ENCODE measurements around the gene ADAMTSL1.

Gene ADAMTSL1

DNA sequence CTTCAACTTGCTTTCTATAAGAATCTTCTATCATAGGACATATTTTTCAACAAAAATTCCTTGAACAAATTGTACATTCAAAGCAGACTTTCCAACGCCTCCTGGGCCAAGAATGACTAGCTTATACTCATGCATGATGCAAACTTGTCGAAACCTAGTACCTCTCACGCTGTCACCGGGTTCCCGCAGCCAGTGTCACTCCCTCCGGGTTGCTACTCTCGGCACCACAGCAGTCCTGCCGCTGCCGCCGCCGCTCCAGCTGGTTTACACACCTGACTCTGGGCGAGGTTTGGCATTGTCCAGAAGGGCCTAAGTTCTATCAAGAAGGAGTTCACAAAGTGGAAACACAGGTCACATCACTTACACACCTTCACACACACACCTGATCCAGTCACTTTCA lies 244.4 kb downstream of the ADAMTSL1 start:
- FAIRE-seq (no peak), DNase-seq (ENCODE audit: insufficient read length, low spot score) (no peak)
- no peak for TF ChIP-seq POLR2A (IDR thresholded peaks at IDR 0.05; ENCODE audit: low read depth, low read length)

DNA sequence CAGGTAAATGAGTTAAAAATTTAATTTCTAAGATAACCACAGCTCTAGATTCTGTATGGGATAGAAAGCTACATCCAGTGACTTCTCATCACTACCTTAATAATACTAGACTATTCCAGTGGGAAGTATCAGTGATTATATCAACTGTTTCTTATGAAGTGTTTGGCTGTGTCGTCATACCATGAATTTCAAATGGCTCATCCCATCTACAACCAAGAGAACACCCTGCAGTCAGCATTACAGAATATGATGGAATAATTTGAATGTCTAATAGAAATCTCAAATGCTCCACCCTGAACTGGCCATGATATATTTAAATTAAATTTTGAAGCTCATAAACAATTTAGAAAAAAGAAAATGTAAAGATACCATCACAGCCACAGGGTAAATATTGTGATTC lies 245.0 kb downstream of the ADAMTSL1 start:
- TF ChIP-seq POLR2A (IDR thresholded peaks at IDR 0.05; ENCODE audit: low read depth, low read length), result no peak
- no peak for DNase-seq (ENCODE audit: insufficient read length, low spot score)
- no peak for FAIRE-seq

DNA sequence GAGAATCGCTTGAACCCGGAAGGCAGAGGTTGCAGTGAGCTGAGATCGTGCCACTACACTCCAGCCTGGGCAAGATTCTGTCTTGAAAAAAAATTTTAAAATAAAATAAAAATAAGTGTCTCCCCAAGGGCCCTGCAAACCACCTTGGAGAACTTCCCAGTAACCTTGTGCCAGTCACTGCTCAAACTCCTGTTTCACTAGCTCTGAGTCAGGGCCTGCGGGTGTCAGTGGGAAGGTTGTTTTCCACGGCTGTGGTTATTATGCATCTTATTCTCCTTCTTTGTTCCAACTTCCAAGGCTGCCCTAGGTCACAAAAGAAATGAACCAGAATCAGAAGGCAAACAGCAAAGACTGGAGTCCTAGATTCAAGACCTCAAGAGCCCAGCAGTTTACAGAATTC lies 246.7 kb downstream of the ADAMTSL1 start:
- FAIRE-seq, result no peak
- no peak for DNase-seq (ENCODE audit: insufficient read length, low spot score)
- no peak for TF ChIP-seq POLR2A (IDR thresholded peaks at IDR 0.05; ENCODE audit: low read depth, low read length)

DNA sequence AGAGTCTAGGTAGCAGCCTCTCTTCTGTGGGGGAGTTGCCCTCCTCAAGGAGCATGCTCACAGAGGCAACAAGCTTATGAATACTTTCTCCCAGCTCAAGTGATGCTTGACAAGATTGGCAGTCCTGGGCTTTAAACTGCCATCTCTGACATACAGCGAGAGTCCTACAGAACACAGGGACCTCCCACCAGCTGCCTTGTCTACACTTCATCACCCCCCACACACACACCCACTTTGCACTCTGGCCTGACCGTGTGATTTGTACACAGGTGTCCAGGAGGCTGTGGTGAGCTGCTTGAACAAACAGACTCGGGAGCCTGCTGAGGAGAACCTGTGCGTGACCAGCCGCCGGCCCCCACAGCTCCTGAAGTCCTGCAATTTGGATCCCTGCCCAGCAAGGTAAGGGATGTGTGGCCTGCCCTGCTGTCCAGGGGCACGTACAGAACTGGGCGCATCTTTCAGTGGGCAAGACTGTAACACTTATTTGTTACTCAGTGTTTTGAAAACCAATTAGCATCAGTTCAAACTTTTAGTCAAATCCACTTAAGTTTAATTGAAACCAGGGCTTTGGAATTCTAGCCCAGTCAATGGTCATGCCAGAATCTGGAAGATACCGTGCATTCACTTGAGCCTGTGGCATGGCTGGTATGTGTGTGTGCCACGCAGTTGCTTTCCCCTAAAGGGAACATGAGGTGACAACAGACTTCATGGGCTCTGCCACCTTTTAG lies 247.5 kb downstream of the ADAMTSL1 start:
- no peak for TF ChIP-seq POLR2A (IDR thresholded peaks at IDR 0.05; ENCODE audit: low read depth, low read length)
- DNase-seq (ENCODE audit: insufficient read length, low spot score) (no peak), FAIRE-seq (no peak)

DNA sequence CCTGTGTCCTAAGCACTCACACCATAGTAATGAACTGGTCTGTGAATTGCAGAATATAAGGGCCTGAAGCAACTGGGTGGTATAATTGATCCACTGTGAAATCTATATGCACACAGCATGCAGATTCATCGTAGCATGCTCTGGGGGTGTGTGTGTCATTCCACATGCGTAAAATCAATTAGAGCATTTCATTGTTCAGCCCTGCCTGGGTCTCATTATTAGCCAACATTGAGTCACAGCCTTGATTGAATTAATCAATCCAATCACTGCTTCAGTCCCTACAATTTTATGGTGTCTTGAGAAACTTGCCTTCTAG lies 248.0 kb downstream of the ADAMTSL1 start:
- DNase-seq (ENCODE audit: insufficient read length, low spot score), result no peak
- TF ChIP-seq POLR2A (IDR thresholded peaks at IDR 0.05; ENCODE audit: low read depth, low read length), result no peak
- no peak for FAIRE-seq

DNA sequence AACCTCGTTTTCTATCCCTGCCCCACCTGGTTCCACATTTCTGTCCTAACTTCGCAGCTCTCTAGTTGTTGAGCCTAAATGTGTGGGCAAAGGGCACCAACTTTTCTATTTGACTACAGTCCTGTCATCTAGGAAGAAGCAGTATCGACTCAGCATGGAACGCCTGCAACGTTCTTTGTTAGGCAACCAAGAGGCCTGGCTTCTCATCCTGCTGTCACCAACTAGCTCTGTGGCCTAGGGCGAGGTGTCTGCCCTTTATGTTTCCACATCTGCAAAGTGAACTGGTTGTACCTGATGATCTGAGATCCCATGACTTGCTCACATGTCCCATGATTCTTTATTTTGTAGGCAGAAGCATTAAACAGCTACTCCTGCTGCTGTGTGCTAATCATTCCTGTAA lies 248.9 kb downstream of the ADAMTSL1 start:
- TF ChIP-seq POLR2A (IDR thresholded peaks at IDR 0.05; ENCODE audit: low read depth, low read length), result no peak

DNA sequence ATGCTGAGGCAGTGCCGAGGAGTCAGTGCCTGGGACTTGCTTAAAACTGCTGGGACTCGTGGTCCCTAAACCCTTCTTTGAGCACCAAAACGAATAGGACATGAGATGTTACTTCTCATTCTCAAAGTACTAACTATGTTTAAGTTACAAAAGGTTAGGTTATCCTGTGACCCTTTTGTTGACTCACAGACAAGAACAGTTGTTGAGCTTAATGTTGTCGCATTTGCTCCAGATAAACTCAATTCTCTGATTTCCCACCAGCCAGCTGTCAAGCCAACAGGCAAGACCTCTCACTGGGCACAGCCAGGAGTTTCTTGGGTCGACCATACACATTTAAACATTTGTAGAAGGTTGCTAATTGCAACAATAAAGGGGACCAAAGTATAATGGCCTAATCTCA lies 249.4 kb downstream of the ADAMTSL1 start:
- no peak for DNase-seq (ENCODE audit: insufficient read length, low spot score)
- no peak for TF ChIP-seq POLR2A (IDR thresholded peaks at IDR 0.05; ENCODE audit: low read depth, low read length)
- no peak for FAIRE-seq

More for the DNA sequence above, 248.9 kb downstream of the ADAMTSL1 start:
- DNase-seq (ENCODE audit: insufficient read length, low spot score), result no peak
- FAIRE-seq, result no peak

DNA sequence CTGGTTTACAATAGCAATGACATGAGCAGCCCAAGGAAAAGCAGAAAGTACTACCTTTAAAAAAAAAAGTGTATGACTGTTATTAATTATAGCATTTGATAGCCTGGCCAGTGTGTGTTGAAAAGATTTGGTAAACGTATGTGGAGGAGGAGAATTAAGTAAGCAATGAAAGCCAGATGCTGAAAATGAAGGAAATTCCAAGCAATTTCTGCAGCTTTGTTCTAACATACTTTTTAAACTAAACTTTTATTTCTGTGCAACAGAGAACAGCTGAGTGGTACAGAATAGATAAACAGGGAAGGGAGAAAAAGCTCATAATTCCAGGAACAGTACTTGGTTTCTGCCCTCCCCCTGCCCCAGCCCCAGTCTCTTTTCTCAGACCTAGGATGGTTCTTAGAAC lies 252.6 kb downstream of the ADAMTSL1 start:
- DNase-seq (ENCODE audit: insufficient read length, low spot score), result no peak
- FAIRE-seq, result no peak
- no peak for TF ChIP-seq POLR2A (IDR thresholded peaks at IDR 0.05; ENCODE audit: low read depth, low read length)

DNA sequence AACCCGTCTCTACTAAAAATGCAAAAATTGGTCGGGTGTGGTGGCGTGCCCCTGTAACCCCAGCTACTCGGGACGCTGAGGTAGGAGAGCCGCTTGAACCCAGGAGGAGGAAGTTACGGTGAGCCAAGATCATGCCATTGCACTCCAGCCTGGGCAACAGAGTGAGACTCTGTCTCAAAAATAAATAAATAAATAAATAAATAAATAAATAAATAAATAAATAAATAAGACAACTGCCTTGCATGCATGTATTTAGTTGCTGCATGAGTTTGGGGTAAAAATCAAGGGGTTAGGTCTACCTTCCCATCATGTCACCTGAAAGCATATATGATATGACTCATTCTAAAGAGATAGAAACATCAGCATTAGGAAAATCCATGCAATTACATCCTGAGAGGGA lies 254.0 kb downstream of the ADAMTSL1 start:
- no peak for DNase-seq (ENCODE audit: insufficient read length, low spot score)
- no peak for TF ChIP-seq POLR2A (IDR thresholded peaks at IDR 0.05; ENCODE audit: low read depth, low read length)
- FAIRE-seq, result no peak

DNA sequence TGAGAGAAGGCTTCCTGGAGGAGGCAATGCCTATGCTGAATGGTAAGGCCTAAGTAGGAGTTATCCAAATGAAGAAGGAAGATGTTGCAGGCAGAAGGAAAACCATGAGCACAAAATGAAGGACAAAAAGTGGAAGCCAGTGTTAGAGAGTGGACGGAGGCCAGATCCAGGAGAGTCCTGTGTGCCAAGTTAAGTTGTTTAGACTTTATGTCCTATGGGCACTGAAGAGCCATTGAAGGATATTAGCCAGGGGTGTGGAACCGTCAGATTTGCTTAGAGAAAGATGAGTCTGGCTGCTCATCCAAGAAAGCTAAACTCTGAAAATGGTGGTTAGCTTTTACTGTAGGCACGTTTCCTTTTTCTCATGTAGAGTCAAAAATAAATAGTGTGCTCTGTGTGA lies 254.7 kb downstream of the ADAMTSL1 start:
- no peak for DNase-seq (ENCODE audit: insufficient read length, low spot score)
- FAIRE-seq, result no peak
- TF ChIP-seq POLR2A (IDR thresholded peaks at IDR 0.05; ENCODE audit: low read depth, low read length), result no peak

DNA sequence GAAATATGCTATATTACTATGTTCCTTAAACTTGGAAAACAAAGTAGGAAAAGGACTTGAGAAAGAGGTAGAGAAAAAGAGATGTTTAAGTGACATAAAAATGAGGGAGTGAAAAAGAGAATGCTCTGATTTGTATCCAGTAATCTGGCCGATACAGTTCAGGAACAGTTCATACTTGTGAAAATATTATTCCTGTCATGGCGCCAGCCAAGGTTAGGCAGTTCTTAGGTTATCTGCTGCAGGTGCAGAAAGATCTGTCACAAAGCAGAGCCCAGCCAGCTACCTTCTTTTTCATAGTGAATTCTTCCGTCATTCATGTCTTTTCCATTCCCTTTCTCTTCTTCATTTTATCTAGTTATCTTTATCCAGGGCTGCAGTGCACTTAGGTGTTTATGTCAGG lies 256.3 kb downstream of the ADAMTSL1 start:
- FAIRE-seq, result no peak
- no peak for TF ChIP-seq POLR2A (IDR thresholded peaks at IDR 0.05; ENCODE audit: low read depth, low read length)
- DNase-seq (ENCODE audit: insufficient read length, low spot score), result no peak

DNA sequence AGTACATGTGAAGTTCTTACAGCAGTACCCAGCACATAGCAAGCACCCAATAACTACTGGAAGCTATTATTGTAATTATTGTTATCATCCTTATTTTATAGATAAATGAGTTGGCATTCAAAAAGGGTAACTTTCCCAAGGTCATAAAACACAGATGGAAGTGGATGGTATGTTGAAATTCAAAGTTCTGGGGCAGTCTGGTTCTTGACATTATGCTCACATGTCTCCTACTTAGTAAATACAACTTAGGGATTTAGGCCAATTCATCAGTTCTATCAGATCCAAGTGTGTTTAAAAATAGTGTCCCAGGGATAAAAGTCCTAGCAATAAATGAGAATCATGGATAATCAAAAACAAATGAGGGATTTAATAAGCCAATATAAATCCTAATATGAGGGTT lies 265.2 kb downstream of the ADAMTSL1 start:
- DNase-seq (ENCODE audit: insufficient read length, low spot score) (no peak), FAIRE-seq (no peak)
- TF ChIP-seq POLR2A (IDR thresholded peaks at IDR 0.05; ENCODE audit: low read depth, low read length), result no peak

DNA sequence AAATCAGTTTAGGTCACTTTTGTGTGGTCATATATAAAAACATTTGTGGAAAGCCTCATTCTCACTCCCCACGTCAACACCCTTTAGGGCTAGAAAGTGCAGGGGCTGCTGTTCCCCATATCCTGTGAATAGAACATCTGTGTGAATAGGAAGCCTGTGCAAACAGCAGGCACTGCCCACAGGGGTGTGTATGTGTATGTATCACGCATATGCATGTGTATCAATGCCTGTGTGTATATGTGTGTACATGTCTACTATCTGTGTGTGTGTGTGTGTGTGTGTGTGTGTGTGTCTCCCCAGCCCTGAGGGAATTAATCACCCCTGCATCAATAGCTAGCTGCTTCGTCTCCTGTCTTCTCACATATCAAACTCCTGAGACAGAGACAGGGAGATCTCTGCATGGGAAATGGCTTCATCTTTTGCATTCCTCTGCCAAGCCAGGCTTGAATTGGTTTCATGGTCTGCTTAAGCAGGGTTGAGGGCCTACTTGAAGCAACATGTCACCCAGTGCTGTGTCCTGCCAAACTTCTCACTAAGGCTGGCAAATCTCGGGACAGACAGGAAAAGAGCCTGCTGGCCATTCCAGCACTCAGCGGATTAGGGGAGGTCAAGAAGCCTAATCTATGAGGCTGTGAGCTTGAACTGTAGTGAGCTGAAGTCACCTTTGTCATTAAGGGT lies 265.8 kb downstream of the ADAMTSL1 start:
- DNase-seq (ENCODE audit: insufficient read length, low spot score) (no peak), FAIRE-seq (no peak)
- no peak for TF ChIP-seq POLR2A (IDR thresholded peaks at IDR 0.05; ENCODE audit: low read depth, low read length)

DNA sequence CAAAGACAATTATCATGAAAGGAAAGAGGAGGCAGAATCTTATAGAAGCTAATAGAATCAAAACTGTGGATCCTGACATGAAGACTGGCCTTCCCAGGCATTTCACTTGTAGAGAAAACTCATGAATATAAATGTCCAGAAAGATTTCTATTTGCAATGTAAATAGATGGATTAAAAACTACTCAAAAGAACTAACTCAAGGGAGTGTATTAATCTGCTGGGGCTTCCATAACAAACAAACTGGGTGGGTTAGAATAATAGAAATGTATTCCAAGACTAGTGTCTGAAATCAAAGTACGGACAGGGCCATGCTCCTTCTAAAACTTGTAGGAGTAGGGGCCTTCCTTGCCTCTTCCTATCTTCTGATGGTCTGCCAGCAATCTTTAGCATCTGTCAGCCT lies 267.4 kb downstream of the ADAMTSL1 start:
- TF ChIP-seq POLR2A (IDR thresholded peaks at IDR 0.05; ENCODE audit: low read depth, low read length), result no peak
- DNase-seq (ENCODE audit: insufficient read length, low spot score) (no peak), FAIRE-seq (no peak)

DNA sequence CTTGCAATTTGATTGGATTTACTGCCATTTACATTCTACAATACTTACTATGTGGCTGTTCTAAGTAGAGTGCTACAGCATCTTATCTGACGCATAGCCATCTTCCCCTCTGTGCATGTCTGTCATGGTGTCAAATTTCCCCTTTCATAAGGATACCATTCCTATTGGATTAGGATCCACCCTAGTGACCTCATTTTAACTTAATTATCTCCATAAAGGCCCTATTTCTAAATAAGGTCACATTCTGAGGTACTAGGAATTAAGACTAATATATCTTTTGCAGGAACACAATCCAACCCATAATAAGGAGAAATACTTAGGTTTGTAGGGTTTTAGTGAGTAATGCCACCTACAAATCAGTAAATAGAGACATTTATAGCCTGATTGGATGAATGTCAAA lies 268.0 kb downstream of the ADAMTSL1 start:
- FAIRE-seq, result no peak
- no peak for DNase-seq (ENCODE audit: insufficient read length, low spot score)
- no peak for TF ChIP-seq POLR2A (IDR thresholded peaks at IDR 0.05; ENCODE audit: low read depth, low read length)

Measured in H54 (cell line).